Measurements from ENCODE around the gene POLR3F.
A peak's percentile ranks its signal among the peaks of the same experiment; 100 is the strongest.
"Not testable (repeated sequence)": the region's sequence is repeated elsewhere in the genome, so short reads cannot be mapped to it uniquely, and the experiment has no call there.

The POLR3F gene

DNA sequence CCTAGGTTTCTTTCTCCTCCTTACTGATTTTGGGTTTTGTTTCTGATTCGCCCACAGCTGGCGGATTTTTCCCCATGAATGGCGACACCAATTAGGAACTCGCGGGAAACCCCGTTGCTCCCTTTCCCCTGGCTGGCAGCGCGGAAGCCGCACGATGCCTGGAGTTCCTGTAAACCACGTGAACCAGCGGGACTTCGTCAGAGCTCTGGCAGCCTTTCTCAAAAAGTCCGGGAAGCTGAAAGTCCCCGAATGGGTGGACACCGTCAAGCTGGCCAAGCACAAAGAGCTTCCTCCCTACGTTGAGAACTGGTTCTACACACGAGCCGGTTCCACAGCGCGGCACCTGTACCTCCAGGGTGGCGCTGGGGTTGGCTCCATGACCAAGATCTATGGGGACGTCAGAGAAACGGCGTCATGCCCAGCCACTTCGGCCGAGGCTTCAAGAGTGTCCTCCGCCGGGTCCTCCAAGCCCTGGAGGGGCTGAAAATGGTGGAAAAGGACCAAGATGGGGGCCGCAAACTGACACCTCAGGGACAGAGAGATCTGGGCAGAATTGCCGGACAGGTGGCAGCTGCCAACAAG is 37.4 kb downstream of the POLR3F start:
- DNase-seq = peak in 17 of 56 donors; percentile 3 to 48 (median 16)

DNA sequence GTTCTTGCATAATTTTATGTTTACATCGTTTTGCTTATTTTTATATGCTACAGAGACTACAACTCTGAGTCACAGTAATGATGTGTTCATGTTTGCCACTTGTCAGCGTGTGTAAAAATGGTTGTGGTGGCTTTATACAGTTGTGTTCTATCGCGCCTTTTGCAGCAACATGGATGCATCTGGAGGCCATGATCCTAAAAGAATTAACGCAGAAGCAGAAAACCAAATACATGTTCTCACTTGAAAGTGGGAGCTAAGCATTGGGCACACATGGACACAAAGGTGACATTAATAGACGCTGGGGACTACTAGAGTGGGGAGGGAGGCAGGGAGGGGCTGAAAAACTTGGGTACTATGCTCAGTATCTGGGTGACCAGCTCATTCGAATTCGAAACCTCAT is 39.6 kb downstream of the POLR3F start:
- DNase-seq = peak in 2 of 56 donors; percentile 12 to 33

DNA sequence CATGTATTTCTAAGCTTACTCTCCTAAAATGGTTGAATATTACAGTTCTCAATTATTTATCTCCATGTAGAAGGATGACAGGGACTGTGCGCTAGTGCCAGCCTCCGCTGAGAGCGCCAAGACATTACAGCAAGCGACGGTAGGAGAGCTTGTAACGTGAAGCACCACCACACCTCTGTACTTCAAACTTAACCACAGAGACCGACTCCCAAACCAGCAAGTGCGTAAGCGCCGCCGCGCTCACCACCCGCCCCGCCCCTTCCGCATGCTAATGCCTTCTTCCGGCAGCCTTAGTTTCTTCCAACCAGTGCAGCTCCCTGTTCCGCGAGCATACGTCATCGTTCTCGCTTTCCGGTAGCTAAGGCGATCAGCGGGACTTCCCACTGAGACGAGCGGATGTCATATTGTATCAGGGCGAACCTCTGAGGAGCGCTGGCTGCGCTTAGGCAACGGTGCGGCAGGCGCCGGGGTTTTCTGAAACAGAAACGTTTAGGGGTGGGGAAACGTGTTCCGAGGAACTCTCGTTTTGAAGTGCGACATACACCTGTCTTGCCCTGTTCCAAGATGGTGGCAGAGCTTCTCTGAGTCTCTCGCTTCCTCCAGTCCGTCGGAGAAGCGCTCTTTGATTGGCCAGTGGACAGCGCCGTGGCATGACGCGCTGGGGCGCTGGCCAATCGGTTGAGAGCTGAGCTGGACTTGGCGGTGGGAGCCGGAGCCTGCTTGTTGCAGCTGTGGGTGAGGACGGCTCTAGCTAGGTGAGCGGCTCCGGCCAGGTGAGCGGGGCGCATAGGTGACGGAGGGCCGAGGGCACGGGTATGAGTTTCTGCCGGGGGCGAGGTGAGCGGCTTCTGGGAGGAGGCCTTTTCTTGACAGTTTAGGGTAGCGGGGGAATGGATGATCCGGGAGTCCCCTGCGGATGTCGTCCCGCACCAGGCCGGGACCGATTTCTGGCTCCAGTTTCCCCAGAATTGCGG is 40.3 kb downstream of the POLR3F start, which contains the start of gene SEC23B:
TSS of gene SEC23B (plus strand) at position 723 of the 974 bp plus-strand sequence. CDS start 2,896 bp downstream, outside the sequence.
- peak; percentile 90 to 99 (median 97) for DNase-seq

DNA sequence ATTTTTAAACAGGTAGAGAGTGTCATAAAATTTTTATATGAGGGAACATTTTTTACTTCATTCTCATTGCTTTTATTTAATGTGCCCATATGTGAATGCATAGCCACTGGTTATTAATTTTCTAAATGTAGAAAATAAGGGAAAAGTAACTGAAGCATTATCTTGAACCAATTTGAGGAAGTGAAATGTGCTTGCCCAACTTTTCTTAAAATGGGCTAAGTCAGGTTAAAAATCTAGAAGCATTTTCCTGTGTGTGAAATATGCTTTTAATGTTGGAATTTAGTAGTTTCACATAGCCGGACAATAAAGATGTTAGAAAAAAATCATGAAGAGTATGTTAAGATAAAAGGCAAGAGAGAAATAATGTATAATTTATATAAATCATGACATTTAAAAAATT is 44.4 kb downstream of the POLR3F start:
- no peak for DNase-seq

DNA sequence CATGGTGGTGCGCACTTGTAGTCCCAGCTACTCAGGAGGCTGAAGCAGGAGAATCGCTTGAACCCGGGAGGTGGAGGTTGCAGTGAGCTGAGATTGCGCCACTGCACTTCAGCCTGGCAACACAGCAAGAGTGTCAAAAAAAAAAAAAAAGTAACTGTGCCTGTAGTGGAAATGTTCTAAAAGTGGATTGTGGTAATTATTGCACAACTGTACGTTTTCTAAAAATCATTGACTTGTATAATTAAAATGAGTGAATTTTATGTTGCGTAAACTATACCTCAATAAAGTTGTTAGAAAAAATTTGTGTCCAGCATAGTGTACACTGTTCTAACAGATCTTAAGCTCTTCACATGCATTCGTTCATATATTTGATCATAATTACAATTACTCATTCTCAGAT is 46.0 kb downstream of the POLR3F start:
- DNase-seq = no peak

DNA sequence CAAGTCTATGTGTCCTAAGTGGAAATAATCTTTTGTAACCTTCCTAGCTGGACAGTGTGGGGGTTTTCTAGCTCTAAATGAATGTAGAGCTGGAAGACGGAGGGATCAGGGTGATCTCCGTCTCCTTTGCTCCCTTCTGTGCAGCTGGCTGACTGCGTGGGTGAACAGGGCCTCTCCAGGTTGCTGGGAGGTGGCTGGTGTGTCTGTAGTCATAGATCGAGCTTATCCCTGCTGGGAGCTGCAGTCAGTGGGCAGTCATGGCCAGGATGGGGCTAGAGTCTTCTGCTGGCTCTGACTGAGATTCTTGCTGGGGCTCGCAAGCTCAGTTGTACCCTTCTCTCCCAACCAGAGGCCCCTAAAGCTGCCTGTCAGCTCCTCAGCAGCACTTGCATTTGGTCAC is 46.9 kb downstream of the POLR3F start:
- no peak for DNase-seq

DNA sequence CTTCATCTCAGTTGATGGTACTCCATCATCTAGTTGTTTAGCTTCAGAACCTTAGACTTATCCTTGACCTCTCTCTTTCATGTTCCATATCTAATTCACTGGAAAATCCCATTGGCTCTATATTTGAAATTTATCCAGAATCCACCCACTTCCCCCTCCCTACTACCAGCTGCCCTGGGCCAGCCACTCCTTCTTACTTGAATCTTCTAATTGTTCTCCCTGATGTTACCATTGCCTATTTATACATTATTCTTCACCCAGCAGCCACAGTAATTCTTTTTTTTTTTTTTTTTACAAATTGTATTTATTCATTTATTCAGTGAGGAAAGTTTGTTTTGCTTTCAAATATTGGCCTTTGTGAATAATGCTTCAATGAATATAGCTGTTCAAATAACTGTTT is 48.8 kb downstream of the POLR3F start:
- no peak for DNase-seq

DNA sequence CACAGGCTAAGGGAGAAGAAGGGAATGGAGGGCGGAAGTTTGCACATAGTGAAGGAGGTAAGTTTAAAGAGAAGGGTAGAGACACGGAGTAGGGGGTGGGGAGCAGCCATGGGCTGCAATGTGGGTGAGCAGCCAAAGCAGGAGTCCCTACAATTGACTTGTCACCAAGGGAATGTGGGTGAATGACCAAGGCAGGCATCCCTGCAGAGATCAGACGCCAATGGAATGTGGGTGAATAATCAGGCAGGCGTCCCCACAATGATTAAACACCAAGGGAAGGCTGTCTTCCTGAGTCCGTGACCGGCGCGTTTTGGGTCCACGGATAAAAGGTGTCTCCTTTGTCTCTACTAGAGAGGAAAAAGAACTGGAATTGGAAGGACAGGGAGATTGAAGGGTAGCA is 54.9 kb downstream of the POLR3F start:
- DNase-seq = not testable (repeated sequence)

DNA sequence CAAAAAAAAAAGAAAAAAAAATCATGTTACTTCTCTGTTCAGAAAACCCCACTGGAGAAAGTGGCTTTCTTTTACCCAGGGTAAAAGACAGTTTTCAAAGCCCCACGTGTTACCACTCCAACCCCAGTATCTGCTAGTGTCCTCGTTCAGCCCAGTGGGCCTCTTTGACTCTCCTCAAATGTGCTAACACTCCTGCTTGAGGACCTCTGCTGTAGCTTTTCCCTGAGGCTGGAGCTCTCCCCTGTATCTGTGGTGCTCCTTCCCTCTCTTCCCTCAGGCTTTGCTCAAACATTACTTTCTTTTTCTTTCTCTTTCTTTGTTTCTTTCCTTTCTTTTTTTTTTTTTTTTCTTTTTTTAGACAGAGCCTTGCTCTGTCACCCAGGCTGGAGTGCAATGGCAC is 55.9 kb downstream of the POLR3F start:
- DNase-seq = no peak

DNA sequence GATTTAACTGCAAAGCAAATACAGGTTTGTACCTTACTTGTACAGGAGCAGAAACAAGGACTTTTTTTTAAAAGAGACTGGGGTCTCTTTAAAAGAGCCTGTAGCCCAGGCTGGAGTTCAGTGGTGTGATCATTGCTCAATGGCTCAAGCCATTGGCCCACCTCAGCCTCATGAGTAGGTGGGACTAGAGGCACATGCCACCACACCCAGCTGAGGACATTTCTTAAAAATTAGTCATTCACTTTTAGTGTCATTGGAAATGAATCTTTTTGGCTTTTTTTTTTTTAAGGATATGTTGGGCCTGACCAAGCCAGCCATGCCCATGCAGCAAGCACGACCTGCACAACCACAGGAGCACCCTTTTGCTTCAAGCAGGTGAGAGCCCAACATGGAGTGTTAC is 57.5 kb downstream of the POLR3F start:
- no peak for DNase-seq

DNA sequence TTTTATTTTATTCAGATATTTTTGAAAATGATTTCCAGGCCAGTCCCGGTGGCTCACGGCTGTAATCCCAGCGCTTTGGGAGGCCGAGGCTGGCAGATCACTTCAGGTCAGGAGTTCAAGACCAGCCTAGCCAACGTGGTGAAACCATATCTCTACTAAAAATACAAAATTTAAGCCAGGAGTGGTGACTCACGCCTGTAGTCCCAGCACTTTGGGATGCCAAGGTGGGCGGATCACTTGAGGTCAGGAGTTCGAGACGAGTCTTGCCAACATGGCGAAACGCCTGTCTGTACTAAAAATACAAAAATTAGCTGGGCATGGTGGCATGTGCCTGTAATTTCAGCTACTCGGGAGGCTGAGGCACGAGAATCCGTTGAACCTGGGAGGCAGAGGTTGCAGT is 59.6 kb downstream of the POLR3F start:
- DNase-seq = not testable (repeated sequence)

DNA sequence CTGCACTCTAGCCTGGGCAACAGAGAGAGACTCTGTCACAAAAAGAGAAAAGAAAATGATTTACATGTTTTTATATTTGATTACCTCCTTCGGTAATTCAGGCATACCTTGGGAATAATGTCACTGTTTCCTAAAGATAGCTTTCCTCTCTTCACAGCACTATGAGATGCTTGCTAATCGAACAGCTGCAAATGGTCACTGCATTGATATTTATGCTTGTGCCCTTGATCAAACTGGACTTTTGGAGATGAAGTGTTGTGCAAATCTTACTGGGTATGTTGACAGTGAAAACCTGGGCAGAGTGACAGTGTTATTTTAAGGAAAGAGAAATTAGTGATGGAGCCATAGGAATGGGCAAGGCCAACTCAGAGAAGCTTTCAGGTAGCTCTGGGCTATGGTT is 60.1 kb downstream of the POLR3F start:
- no peak for DNase-seq

DNA sequence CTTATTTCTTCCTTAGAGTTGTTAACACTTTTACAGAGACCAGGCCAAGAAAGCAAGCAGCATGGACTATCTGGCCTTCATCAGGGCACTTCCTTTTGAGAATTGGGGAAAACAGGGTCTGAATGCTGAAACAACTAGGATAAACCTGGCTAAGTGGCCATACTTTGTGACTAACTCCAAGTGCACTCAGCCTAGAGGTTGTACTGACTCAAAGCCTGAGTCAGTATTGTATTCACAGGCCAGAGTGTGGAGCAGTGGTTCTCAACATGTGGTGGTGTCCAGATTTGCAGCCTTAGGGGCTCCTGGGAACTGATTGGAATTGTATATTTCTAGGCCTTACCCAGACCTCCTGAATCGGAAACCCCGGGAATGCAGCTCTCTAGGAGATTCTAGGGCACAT is 60.6 kb downstream of the POLR3F start:
- no peak for DNase-seq

DNA sequence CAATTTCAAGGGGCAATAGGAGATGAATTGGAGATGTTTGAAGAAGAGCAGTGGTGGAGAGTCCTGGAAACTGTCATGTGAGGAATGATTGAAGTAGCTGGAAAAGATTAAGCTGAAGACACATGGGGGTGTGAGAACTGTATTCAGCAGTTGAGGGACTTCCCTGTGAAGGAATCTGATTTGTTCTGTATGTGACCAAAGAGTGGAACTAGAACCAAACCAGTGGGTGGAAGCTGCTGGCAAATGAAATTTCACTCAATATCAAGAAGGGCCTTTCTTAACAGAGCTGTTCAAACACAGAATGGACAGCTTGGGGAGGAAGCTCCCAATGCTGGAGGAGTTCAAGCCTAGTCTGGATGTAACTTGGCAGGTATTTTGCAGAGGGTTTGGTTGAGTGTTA is 61.9 kb downstream of the POLR3F start:
- no peak for DNase-seq

DNA sequence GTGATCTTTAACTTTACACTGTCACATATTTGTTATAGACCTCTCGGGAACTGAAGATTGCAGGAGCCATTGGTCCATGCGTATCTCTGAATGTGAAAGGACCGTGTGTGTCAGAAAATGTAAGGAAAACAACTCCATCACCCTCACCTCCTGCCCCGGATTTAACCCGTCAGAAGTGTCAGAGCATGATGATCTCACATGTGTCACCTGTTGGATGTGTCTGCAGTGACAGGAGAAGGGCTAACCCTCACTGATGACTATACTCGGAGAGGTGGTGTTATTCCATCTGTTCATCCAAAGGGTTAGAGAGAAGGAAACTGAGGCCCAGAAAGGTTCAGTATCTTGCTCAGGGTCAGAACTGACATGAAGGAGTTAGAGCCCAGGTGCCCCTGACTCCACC is 65.4 kb downstream of the POLR3F start:
- no peak for DNase-seq

DNA sequence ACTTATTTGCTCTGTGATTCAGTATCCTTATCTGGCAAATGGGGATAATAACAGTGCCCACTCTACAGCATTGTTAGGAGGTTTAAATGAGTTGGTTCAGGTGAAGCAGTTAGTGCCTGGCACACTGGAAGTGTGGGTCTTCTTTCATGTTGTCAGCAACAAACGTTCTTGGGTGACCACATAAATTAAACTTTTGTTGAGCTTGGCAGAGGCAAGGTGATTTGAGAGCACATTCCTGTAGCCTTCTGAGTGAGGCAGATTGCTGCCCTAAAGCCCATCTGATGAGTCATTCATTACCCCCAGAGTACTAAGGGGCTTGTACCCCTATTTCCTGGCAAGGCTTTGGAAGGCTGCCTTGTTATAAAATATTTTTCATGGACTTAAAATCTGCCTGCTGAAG is 66.3 kb downstream of the POLR3F start:
- no peak for DNase-seq

DNA sequence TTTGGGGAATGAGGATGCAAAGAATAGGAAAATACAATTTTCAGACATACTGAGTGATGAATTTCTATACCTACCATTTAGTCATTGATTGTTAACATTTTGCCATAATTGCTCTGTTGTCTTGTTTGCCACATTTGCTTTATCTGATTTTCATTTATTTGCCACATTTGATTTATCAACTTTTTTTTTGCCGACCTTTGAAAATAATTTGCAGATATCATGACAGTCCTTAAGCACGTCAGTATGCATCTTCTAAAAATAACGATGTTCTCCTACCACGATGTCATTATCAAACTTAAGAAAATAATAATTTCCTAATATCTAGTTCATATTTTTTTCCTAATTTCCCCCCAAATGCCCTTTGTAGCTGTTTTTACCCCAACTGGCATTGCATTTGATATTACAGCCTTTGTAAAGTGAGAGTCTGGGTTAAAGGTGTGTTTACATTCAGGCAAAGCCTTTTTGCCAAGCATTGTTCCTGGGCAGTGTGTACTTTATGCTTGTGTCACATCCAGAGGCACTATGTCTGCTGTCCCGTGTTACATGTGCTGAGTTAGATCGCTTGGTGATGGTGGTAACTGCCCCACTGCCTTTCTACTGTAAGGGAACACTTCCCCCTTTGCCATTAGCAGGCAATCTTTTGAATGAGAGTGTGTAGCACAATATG is 66.9 kb downstream of the POLR3F start:
- DNase-seq = no peak
